ENCODE results near the gene MMEL1. TPM values are rescaled to one million over a fixed set of nuclear protein-coding genes. Genes with fewer than 3 reads are reported as not detected.

MMEL1 gene
- total RNA-seq, 1 donor from 2014 or later: 0.65 TPM

- DNase-seq (ENCODE audit: low read depth): no peak
Measured at GRCh38 chr1:2544875-2545640, 87.8 kb downstream of the MMEL1 start.

GRCh38 chr1:2544093-2544874 lies 88.5 kb downstream of the MMEL1 start:
- DNase-seq (ENCODE audit: low read depth): no peak

DNA sequence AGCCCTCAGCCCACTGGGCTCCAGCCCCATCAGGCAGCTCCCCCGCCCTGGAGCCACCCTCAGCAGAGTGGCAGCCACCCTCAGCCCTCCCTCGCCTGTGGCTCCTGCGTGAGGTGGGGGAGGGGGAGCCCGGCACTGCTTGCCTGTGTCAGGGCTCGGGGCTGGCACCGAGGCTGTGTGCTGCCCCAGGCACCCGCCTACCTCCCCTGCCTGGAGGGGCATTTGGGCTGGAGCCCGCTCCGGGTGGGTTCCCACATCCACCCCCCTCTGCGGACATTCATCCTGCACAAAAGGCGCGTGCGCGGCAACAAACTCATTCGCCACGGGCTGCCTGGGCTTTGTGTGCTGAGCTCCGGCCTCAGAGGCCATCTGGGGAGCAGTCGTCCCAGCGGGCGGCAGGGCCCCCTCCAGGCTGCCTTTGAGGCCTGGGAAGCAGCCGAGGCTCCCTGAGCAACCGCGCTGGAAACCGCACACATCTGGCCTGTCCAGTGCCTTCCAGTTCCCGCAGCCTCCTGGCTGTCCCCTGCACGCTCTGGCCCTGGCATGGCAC lies 89.2 kb downstream of the MMEL1 start:
- no peak for DNase-seq (ENCODE audit: low read depth)

- DNase-seq (ENCODE audit: low read depth): no peak
Measured at GRCh38 chr1:2542246-2542915, 90.4 kb downstream of the MMEL1 start.

DNA sequence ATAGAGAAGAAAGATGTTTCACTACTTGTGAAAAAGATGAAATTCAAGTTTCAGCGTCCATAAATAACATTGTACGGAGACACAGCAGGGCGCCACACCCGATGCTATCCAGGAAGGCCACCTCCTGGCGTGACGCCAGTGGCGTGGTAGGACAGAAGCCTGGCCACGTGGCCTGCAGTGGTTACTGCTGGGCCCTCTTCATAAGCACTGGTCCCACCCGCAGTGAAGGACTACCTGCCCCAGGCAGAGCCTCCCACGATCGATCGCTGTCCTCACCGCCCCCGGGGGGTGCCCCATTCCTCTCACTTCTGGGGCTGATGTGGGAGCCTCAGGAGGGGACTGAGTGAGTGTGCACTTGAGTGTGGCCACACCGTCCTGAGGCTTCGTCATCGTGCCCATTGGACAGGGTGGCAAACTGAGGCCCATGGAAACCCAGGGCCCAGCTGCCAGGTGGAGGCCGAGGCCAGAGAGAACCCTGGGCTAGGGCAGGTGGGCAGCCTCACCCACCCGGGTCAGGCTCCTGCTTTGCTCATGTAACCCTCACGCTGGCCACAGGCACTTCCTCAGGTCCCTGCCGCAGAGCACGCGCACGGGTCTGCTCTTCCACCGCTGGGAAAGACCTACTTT lies 91.1 kb downstream of the MMEL1 start:
- DNase-seq (ENCODE audit: low read depth): no peak

GRCh38 chr1:2540816-2541492 lies 91.9 kb downstream of the MMEL1 start:
- no peak for DNase-seq (ENCODE audit: low read depth)

Other genes with a start within 250 kb of the MMEL1 start
- 9.4 and 24.8 TPM in 2 replicates for gene MORN1, start 241.5 kb downstream of the MMEL1 start, total RNA-seq
- gene RER1, start 241.2 kb downstream of the MMEL1 start, total RNA-seq: 81.8 and 82.7 TPM in 2 replicates
- gene PEX10, start 220.5 kb downstream of the MMEL1 start, total RNA-seq: 37.7 and 38.0 TPM in 2 replicates
- 0.05 and 0.17 TPM in 2 replicates for gene PLCH2, start 156.7 kb downstream of the MMEL1 start, total RNA-seq
- gene PANK4, start 106.4 kb downstream of the MMEL1 start, total RNA-seq: 14.6 and 20.3 TPM in 2 replicates
- gene HES5, start 102.8 kb downstream of the MMEL1 start, total RNA-seq: not detected in 2 replicates
- 17.6 and 19.8 TPM in 2 replicates for gene TNFRSF14, start 76.6 kb downstream of the MMEL1 start, total RNA-seq
- 21.0 and 27.1 TPM in 2 replicates for gene PRXL2B, start 46.2 kb downstream of the MMEL1 start, total RNA-seq
- under 0.01 and 0.20 TPM in 2 replicates for gene TTC34, start 168.7 kb upstream of the MMEL1 start, total RNA-seq